NCI-H2081 (cell line): ENCODE data around the gene PPP1R13L.
"Not testable (repeated sequence)": the region's sequence is repeated elsewhere in the genome, so short reads cannot be mapped to it uniquely, and the experiment has no call there.

Experiments
- DNase-seq, 2 experiments: peaks; one replicate each; lab custom pipeline; 2025; lab: John Stamatoyannopoulos, UW

The PPP1R13L gene

DNA sequence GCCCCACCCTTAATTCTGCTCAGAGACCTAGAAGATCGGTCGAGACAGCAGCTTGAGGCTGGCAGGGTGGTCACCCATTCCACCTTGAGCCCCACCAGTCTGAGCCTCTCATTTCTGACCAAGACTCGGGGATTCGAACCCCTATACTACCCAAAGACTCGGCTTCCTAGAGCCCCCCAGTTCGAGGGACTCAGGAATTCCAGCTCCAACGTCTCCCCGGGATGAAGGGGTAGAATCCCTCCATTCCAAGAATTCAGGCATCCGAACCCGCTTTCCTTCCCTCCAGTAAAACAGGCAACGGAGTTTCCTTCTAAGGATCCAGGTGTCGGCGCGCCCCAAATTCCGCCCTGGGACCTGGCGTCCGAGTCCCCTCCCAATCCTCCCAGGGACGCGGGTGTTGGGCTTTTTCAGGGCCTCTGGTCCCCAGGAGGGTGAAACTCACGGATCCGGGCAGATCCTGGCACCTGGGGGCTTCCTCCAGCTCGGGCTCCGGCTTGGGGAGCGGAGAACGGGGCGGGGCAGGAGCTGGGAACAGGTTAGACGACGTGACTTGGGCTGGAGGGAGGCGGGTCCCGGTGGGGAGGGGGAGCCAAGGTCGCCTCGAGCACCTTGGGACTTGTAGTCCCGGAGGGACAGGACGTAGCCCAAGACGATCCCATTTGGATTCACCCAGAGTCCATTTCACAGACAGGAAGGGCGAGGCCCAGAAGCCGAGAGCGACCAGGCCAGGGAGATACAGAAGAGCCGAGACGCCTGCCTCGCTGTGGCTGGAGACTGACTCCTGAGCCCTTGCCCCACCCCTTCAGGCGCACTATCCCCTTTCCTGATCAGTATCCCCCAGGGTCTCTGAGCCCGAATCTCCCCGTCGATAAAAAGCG, at the start of gene PPP1R13L:
TSS of gene PPP1R13L (minus strand) at position 513 of the 878 bp plus-strand sequence. CDS start 6,751 bp downstream, outside the sequence.
- peak; percentile 67 to 77 for DNase-seq

- no peak for DNase-seq
Measured at GRCh38 chr19:45451850-45452387, 47.0 kb upstream of the PPP1R13L start.

DNA sequence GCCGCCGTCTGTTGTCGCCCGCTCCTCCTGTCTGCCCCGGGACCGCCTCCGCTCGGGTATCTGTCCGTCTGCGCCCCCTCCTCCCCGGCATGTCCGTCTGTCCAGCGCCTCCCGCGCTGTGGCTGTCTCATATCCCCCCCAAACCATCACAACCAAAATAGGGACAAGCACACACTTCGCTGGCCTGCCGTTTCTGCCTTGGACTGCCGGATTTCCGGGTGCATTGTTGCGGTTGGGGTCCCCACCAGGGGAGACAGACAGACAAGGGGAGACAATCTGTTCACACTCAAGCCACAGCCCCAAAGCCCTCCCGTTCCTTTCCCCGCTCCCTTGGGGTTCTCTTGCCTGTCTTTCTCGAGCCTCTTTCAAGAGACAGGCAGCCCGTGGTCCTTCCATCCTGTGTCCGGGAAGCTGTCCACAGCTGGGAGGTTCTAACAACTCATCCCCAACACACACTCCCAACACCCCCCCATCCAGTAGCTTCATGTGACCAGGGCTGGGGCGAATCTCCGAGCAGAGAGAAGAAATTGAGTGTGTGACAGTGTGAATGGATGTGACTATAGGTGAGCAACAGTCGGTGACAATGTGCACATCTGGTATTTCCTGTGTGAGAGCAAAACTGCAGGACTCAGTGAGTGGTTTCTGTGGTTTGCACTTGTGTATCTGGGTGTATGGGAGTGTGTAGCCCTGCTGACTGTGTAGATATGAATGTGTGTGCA, 46.4 kb upstream of the PPP1R13L start:
- DNase-seq, result no peak

DNA sequence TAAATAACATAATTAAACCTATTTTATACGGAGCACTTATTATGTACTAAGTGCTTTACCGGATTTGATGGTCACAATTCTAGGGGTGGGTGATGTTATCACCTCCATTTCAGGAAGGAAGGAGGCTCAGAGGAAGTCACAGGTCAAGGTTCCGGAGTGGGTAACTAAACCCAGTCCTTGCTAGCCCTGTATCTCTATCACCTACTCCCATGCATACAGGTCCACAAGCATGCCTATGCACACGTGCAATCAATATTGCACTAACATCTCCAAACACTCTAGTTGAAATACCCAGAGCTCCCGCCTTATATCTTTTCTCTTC, 45.1 kb upstream of the PPP1R13L start:
- DNase-seq, result peak in 1 of 2 experiments; percentile 50

DNA sequence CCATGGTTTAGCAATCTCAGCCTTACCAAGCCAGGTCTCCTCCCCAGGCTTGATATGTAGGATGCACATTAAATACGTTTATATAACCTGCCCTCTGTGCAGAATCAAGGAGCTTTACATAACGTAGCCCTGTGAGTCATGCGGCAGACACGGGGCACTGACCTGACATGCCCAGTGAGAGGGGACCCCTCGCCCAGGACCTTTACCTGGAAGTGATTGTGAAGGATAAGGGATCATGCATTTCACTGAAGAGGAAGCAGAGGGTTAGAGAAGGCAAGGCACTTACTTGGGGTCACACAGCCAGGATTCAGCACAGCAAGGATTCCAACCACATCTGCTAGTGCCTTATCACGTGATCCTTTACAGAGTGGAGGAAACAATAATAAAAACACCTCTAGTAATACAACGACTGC, 44.0 kb upstream of the PPP1R13L start:
- DNase-seq, result no peak

GRCh38 chr19:45448425-45448756, 43.5 kb upstream of the PPP1R13L start:
- DNase-seq, result no peak

GRCh38 chr19:45446944-45447343, 42.1 kb upstream of the PPP1R13L start:
- DNase-seq, result no peak

DNA sequence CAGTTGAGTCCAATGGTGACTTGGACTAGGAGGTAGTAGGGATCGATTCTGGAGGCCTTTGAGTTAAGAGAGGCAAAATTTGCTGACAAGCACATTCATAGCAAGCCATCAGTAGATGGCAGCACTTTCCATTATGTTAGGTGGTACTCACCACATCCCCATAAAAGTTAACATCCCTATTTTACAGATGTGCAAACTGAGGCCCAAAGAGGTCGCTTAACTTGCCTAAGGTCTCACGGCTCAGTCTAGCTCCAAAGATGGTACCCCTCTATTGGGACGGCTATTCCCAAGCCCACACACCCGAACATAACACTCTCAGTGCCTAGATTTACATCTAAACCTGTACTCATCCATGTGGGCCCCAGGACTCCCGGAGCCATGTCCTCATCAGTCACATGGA, 41.4 kb upstream of the PPP1R13L start:
- DNase-seq, result peak in 1 of 2 experiments; percentile 22

GRCh38 chr19:45445139-45445538, 40.3 kb upstream of the PPP1R13L start:
- DNase-seq, result no peak

- peak; percentile 27 to 29 for DNase-seq
Measured at GRCh38 chr19:45444318-45445041, 39.6 kb upstream of the PPP1R13L start.

- DNase-seq, result peak; percentile 53 to 61
Measured at GRCh38 chr19:45443462-45444317, 38.8 kb upstream of the PPP1R13L start.

GRCh38 chr19:45442778-45443461, 38.1 kb upstream of the PPP1R13L start:
- no peak for DNase-seq

- no peak for DNase-seq
Measured at GRCh38 chr19:45442408-45442777, 37.5 kb upstream of the PPP1R13L start.

DNA sequence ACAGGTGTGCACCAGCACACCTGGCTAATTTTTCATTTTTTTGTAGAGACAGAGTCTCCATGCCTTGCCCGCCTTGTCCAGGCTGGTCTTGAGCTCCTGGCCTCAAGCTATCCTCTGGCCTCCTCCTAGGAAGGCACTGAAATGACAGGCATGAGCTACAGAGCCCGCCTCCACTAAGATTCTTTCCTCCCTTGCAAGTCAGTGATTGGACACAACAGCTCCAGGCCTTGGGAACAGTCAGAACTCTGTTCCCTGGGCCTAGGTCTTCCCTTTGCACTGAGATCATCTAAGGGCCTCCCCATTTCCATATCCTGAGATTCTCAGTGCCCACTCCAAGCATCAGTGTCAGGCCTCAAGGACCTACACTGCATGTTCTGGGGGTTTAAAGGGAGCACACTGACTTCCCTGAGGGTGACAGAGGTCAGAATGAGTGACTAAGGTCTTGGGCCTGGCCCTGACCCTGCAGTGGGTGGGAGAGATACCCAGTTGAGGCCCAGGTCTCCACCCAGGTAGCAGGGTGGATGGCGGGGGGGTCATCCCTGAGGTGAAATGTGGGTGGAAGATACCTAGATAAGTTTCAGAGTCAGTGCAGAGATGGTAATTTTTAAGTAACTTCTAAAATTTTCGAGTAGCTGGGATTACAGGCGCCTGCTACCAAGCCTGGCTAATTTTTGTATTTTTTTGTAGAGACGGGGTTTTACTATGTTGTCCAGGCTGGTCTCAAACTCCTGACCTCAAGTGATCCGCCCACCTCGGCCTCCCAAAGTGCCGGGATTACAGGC, 36.2 kb upstream of the PPP1R13L start:
- no peak for DNase-seq

- no peak for DNase-seq
Measured at GRCh38 chr19:45440259-45440638, 35.4 kb upstream of the PPP1R13L start.

DNA sequence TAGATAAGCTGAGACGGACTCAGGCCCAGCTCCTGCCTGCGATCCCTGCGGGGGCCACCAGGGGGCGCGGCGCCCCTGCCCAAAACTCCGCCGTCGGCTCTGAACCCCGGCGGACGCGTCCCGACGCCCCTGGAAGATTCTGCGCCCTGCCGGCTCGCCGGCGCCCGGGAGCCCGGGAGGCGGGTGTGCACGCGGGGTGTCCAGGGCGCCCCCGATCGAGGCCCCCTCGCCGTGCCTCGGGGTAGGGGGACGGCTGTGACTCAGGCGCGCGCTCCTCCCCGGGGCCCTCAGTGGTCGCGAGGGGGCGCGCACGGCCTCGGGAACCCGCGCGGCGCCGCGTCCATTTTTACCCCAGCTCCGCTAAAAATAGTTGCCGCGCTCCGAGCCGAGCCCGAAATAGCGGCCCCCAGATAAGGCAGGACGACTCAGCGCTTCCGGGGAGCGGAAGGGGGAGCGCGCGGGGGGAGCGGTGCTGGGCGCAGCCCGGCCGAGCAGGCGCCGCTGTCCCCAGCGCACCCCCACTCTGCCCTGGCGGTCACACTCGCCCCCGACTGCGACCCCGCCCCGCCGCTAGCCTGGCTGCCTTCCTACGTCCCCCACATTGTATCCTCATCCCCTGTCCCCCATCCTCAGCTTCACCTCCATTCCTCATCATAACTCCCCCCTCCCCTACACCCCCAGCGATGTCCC, 34.8 kb upstream of the PPP1R13L start:
- peak; percentile 67 to 75 for DNase-seq

- no peak for DNase-seq
Measured at GRCh38 chr19:45439190-45439568, 34.3 kb upstream of the PPP1R13L start.

DNA sequence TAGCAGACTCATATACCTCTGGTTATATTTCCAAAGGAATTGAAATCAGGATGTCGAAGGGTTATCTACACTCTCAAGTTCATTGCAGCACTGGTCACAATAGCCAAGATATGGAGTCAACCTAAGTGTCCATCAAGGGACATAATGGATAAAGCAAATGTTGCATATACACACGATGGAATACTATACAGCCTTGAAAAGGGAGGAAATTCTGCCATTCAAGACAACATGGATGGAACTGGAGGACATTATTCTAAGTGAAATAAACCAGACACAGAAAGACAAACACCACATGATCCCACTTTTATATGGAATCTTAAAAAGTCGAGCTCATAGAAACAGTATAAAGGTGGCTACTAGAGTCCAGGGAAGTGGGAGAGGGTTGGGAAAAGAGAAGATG, 32.5 kb upstream of the PPP1R13L start:
- no peak for DNase-seq

GRCh38 chr19:45432543-45432942, 27.7 kb upstream of the PPP1R13L start:
- not testable (repeated sequence) for DNase-seq

DNA sequence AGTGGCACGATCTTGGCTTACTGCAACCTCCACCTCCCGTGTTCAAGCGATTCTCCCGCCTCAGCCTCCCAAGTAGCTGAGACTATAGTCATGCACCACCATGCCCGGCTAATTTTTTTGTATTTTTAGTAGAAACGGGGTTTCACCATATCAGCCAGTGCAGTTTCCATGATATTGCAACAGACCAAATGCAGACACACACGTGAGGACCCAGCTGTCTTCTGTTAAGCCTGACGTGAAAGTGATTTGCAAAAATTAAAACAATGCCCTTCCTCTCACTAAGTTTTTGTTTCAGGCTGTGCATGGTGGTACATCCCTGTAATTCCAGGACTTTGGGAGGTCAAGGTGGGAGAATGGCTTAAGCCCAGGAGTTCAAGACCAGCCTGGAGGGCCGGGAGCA, 26.1 kb upstream of the PPP1R13L start:
- not testable (repeated sequence) for DNase-seq
